ENCODE results near the gene PLCD4.

DNA sequence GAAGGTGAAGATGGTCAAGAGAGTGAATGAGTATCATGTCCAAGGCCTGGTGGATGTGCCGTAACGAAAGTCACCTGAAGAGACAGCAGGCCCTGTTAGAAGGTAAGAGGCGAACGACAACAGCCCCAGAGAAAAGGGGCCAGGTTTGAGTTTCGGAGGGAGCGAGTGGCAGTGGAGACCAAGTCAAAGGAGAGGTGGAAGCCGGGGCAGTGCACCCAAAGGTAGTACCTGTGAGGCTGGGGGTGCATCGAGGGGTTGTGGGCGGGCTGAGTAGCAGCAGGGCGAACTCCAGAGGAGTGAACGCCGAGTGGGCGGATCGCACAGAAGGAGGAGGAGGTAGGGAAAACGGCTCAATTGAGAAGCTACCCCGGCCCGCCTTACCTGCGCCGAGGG, 39.9 kb upstream of the PLCD4 start:
- no peak for TF ChIP-seq MYC (IDR thresholded peaks at IDR 0.05; ENCODE audit: low read depth, low read length)
- TF ChIP-seq, protein P1, sequence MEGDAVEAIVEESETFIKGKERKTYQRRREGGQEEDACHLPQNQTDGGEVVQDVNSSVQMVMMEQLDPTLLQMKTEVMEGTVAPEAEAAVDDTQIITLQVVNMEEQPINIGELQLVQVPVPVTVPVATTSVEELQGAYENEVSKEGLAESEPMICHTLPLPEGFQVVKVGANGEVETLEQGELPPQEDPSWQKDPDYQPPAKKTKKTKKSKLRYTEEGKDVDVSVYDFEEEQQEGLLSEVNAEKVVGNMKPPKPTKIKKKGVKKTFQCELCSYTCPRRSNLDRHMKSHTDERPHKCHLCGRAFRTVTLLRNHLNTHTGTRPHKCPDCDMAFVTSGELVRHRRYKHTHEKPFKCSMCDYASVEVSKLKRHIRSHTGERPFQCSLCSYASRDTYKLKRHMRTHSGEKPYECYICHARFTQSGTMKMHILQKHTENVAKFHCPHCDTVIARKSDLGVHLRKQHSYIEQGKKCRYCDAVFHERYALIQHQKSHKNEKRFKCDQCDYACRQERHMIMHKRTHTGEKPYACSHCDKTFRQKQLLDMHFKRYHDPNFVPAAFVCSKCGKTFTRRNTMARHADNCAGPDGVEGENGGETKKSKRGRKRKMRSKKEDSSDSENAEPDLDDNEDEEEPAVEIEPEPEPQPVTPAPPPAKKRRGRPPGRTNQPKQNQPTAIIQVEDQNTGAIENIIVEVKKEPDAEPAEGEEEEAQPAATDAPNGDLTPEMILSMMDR (IDR thresholded peaks at IDR 0.05; ENCODE audit: low read depth, low read length): no peak
- no peak for TF ChIP-seq POLR2A (IDR thresholded peaks at IDR 0.05; ENCODE audit: extremely low read depth, insufficient read length)

All from NB4 (cell line).